ENCODE data around the gene SSR2.

Gene SSR2

DNA sequence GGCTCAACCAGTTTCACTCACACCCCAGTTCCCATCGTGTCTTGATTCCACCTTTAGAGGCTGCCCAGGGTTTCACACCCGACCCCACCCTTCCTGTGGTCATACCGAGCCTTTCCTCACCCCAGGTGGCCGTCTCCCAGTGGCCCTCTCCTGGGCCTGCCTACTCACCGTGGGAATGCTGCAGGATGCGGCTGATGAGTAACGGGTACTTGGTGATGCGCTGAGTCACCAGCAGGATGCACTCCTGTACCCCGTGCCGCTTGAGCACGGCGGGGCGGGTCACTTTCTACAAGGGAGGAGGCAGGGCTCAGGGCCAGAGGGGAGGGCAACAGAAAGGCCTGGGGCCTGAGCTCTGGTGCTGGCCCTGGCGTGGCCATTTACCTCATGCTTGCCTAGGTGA, 58.8 kb downstream of the SSR2 start:
- Mint-ChIP-seq H3K36me3 (peaks cover 2% of the 10 kb centered on the region), H3K27me3 (no peaks in the 10 kb centered on the region), H3K9me3 (ENCODE audit: low read depth) (no peaks in the 10 kb centered on the region), H3K27ac (peak overlapping the region; percentile 68), H3K4me1 (ENCODE audit: low read depth) (peaks cover 17% of the 10 kb centered on the region), H3K4me3 (no peak overlapping the region)

DNA sequence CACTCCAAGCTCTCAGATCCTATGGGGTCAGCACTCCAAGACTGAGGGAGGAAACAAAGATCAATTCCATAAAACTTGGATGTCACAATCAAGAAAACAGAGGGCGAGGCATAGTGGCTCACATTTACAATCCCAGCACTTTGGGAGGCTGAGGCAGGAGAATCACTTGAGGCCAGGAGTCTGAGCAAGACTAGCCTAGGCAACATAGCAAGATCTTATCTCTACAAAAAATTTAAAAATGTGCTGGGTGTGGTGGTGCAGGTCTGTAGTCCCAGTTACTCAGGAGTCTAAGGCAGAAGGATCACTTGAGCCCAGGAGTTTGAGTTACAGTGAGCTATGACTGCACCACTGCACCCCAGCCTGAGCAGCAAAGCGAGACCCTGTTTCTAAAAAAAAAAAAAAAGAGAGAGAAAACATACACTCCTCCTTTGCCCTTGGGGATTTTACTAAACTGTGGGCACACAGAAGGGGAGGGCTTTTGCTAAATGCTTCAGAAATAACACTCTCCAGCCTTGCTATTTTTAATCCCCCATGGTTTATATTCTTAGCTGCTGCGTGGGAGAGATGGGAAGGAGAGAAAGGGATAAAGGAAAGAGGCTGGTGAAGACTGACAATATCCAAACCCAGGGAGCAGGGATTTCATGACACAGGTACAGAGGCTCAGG, 60.5 kb downstream of the SSR2 start:
- Mint-ChIP-seq H3K4me3 (no peak overlapping the region), H3K9me3 (ENCODE audit: low read depth) (no peaks in the 10 kb centered on the region), H3K36me3 (peaks cover 2% of the 10 kb centered on the region)

More for the DNA sequence above, 60.5 kb downstream of the SSR2 start:
- Mint-ChIP-seq H3K4me1 (ENCODE audit: low read depth) (peaks cover 7% of the 10 kb centered on the region), H3K27me3 (no peaks in the 10 kb centered on the region), H3K27ac (peak overlapping the region; percentile 87)

Measured in activated naive CD8-positive, alpha-beta T cell (primary cell).